Ishikawa (cell line): ENCODE results near the gene RHBDD1.

Source experiments
- CEBPB ChIP-seq: IDR thresholded peaks from 2 replicates; pipeline ENCODE4 v1.6.1; 2012
- CREB1 ChIP-seq: IDR thresholded peaks from 2 replicates; pipeline ENCODE4 v1.6.1; 2012; ENCODE audit warnings: low read depth
- EGR1 ChIP-seq: IDR thresholded peaks from 2 replicates; pipeline ENCODE4 v1.6.1; 2012
- EP300 ChIP-seq: IDR thresholded peaks from 2 replicates; pipeline ENCODE4 v1.6.1; 2012; ENCODE audit warnings: borderline replicate concordance
- FOXM1 ChIP-seq: IDR thresholded peaks from 2 replicates; pipeline ENCODE4 v1.6.1; 2012; ENCODE audit warnings: low read depth, borderline replicate concordance
- NFIC ChIP-seq: IDR thresholded peaks from 2 replicates; pipeline ENCODE4 v1.6.1; 2012
- RAD21 ChIP-seq: IDR thresholded peaks from 2 replicates; pipeline ENCODE4 v1.6.1; 2012; ENCODE audit warnings: low read depth
- TAF1 ChIP-seq: IDR thresholded peaks from 2 replicates; pipeline ENCODE4 v1.6.1; 2012; ENCODE audit warnings: low read depth, mild to moderate bottlenecking
- TCF12 ChIP-seq: IDR thresholded peaks from 2 replicates; pipeline ENCODE4 v1.6.1; 2012; ENCODE audit warnings: low read depth
- TEAD4 ChIP-seq: IDR thresholded peaks from 2 replicates; pipeline ENCODE4 v1.6.1; 2012
- YY1 ChIP-seq: IDR thresholded peaks from 2 replicates; pipeline ENCODE4 v1.6.1; 2012; ENCODE audit warnings: low read depth
- ZBTB7A ChIP-seq: IDR thresholded peaks from 2 replicates; pipeline ENCODE4 v1.6.1; 2012; ENCODE audit warnings: low read depth
- TF ChIP-seq, protein P1 (sequence below): IDR thresholded peaks from 2 replicates; pipeline ENCODE4 v1.6.1; 2012
- TF ChIP-seq, protein P2 (sequence below): IDR thresholded peaks from 2 replicates; pipeline ENCODE4 v1.6.1; 2012; ENCODE audit warnings: low read depth, mild to moderate bottlenecking
- TF ChIP-seq, protein P3 (sequence below): IDR thresholded peaks from 2 replicates; pipeline ENCODE4 v1.6.1; 2012

The RHBDD1 gene

DNA sequence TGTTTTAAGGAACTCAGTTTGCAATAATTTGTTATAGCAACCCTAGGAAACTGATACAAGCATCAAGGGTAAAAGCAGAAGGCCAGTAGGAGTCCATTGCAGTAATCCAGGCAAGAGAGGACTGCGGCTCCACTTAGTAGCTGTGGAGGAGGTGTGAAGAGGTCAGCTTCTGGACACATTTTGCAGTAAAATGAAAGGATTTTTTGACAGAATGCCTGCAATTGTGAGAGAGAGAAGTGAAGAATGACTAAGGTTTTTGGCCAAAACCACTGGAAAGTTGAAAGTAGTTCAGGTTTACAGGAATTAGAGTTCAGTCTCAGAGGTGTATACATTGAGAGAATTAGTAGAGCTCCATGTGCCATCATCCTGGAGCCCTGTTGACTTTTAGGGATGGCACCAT lies 129.5 kb downstream of the RHBDD1 start:
- TF ChIP-seq CEBPB (no peak), YY1 (no peak)
- TF ChIP-seq, protein P1, sequence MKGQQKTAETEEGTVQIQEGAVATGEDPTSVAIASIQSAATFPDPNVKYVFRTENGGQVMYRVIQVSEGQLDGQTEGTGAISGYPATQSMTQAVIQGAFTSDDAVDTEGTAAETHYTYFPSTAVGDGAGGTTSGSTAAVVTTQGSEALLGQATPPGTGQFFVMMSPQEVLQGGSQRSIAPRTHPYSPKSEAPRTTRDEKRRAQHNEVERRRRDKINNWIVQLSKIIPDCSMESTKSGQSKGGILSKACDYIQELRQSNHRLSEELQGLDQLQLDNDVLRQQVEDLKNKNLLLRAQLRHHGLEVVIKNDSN, result no peak

DNA sequence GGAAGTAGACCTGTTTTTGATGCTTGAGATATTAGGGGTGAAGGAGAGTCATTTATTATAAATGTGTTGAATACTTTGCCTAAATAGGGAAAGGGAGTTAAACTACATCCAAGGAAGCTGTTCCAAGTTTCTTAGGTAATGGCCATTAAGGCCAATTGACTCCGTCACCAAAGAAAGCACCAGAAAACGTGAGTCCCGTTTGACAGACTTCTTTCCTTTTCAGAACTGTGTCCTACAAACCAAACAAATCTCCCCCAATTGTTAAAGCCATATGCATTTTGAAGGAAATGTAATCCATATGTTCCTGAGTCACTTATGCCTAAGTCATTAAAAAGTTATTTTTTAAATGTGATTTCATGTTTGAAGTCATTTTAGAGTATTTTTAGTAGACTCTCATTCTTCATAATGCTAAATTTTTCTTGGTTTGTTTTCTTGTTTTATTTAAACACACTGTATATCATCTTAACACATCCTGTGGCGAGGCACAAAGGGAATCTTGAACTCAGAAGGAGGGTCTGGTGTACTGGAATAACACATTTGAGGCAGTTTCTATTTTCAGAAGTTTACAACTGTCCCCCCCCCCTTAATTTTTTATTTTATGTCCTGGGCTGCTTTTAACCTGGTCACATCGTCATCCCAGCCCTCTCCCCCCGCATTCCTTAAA lies 133.7 kb downstream of the RHBDD1 start:
- TF ChIP-seq, protein P2, sequence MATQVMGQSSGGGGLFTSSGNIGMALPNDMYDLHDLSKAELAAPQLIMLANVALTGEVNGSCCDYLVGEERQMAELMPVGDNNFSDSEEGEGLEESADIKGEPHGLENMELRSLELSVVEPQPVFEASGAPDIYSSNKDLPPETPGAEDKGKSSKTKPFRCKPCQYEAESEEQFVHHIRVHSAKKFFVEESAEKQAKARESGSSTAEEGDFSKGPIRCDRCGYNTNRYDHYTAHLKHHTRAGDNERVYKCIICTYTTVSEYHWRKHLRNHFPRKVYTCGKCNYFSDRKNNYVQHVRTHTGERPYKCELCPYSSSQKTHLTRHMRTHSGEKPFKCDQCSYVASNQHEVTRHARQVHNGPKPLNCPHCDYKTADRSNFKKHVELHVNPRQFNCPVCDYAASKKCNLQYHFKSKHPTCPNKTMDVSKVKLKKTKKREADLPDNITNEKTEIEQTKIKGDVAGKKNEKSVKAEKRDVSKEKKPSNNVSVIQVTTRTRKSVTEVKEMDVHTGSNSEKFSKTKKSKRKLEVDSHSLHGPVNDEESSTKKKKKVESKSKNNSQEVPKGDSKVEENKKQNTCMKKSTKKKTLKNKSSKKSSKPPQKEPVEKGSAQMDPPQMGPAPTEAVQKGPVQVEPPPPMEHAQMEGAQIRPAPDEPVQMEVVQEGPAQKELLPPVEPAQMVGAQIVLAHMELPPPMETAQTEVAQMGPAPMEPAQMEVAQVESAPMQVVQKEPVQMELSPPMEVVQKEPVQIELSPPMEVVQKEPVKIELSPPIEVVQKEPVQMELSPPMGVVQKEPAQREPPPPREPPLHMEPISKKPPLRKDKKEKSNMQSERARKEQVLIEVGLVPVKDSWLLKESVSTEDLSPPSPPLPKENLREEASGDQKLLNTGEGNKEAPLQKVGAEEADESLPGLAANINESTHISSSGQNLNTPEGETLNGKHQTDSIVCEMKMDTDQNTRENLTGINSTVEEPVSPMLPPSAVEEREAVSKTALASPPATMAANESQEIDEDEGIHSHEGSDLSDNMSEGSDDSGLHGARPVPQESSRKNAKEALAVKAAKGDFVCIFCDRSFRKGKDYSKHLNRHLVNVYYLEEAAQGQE, result no peak
- TF ChIP-seq CEBPB (no peak), FOXM1 (no peak)

DNA sequence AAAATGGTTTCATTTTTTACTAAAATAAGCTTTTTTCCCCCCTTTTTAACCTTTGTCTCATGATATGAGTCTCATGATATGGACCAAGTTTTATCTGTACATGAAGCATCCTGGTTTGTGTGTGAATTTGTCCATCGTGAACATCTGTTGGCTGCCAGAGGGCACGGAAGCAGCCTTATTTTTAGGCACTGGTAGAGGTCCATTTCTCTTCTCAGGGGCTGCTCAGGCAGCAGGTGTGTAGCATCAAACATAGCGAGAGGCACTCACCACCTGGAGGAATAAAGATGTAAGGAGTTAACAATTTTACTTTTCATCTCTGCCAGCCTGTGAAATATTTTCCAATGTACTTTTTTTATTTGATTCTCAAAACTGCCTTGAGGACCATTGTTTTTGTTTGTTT lies 134.5 kb downstream of the RHBDD1 start:
- TF ChIP-seq TCF12, result no peak

DNA sequence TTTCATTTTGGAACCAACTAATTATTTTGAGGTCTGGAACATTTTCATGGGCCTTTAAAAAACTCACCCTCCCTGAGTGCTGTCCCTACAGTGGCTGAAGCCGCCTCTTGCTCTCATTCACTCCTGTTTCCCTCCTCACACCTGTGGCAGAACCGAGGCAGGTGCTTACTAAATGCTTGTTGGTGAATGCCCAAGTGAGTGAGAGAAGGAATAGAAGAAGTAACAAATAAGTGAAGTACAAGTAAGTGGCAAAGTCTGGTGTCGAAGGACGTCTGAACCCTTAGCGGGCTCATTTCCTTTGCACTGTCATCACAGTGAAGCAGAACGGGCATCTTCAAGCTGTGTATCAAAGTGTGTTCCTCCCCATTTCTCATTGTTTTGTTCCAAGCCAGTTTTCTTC lies 135.2 kb downstream of the RHBDD1 start:
- TF ChIP-seq, protein P3, sequence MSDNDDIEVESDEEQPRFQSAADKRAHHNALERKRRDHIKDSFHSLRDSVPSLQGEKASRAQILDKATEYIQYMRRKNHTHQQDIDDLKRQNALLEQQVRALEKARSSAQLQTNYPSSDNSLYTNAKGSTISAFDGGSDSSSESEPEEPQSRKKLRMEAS, result no peak
- TF ChIP-seq EGR1 (no peak), RAD21 (no peak), TCF12 (no peak), TEAD4 (no peak)

DNA sequence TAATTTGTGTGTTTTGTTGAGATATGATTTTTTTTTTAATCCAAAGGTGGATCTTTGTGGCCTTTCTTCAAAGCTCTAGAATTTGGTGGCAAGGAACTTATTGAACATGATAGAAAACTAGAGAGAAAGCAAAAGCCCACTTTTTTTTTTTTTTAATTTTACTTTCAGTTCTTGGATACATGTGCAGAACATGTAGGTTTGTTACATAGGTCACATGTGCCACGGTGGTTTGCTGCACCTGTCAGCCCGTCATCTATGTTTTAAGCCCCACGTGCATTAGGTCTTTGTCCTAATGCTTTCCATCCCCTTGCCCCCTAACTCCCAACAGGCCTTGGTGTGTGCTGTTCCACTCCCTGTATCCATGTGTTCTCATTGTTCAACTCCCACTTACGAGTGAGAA lies 135.9 kb downstream of the RHBDD1 start:
- TF ChIP-seq, protein P3, result no peak
- TF ChIP-seq, protein P2, result no peak
- no peak for TF ChIP-seq NFIC
- TF ChIP-seq CEBPB, result no peak
- TF ChIP-seq FOXM1, result no peak
- no peak for TF ChIP-seq RAD21
- TF ChIP-seq, protein P1, result no peak
- TF ChIP-seq ZBTB7A, result no peak
- TF ChIP-seq CREB1, result no peak
- TF ChIP-seq EGR1, result no peak
- TF ChIP-seq YY1, result no peak
- no peak for TF ChIP-seq EP300

DNA sequence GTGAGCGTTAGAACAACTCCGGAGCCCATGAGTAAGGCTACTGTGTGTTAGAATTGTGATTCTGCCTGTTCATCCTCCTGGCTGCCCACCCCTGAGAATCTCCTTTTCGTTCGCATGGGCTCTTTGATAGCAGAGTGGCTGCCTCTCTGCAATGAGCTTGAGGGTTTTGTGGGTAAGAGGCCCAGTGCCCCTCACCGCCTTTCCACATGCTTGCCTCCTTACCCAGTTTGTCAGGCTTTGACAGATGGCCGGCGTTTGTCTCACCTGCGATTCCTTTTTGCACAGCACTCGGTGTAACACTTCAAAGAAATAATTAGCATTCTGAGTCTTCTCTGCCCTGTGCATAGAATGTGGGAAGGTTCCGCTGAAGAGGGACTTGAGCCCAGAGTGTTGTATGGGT lies 138.0 kb downstream of the RHBDD1 start:
- TF ChIP-seq FOXM1, result no peak
- TF ChIP-seq, protein P2, result no peak
- no peak for TF ChIP-seq CEBPB
- TF ChIP-seq TAF1, result no peak
- TF ChIP-seq NFIC, result no peak
- TF ChIP-seq, protein P3, result no peak
- no peak for TF ChIP-seq YY1
- TF ChIP-seq EP300, result no peak
- no peak for TF ChIP-seq CREB1
- TF ChIP-seq RAD21, result no peak
- TF ChIP-seq, protein P1, result no peak
- no peak for TF ChIP-seq EGR1
- TF ChIP-seq TCF12, result no peak
- no peak for TF ChIP-seq ZBTB7A
- TF ChIP-seq TEAD4, result no peak
